GM20431 (cell line): ENCODE measurements around the gene RBM6.

Source experiments
- in situ Hi-C: fragments of 300-500 bp; cut with MseI, MboI; formaldehyde crosslinking; loops from one replicate; pipeline ENCODE4 v1.15.0; 2020; ENCODE audit warnings: low sequenced_read_pairs; ENCODE audit not compliant: unreplicated experiment

RBM6 gene

DNA sequence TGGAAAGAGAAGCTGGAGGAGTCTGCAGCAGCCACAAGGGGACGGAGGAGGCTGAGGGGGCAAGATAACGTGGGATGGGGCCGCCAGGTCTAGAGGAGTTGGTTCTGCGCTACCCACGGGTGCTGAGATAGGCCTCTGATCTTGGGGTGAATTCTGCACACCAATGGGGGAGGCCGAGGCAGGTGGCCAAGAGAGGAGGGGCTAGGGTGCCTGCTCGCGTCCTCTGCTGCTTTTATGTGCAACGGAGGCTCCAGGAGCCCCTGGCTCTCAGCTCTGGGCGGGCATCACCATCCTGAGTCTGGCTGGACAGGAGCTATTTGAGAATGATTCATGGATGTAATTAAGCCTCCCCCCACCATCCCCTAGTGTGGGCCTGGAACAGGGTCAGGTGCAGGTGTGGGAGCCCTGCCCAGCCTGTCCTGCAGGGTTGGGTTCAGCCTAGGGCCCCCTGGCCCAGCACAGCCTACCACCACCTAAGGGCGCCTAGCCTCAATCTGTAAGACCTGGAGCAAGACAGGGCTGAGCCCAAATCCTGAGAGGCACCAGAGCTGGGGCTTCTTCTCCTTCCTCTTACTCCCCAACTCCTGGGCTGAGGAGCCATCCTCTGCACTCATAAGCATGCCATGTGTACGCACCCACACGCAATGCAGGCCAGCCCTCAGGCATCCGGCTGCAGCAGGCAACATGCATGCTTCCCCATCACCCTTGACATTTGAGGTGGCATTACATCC, 182.9 kb downstream of the RBM6 start:
- in situ Hi-C loops: no loop called here

DNA sequence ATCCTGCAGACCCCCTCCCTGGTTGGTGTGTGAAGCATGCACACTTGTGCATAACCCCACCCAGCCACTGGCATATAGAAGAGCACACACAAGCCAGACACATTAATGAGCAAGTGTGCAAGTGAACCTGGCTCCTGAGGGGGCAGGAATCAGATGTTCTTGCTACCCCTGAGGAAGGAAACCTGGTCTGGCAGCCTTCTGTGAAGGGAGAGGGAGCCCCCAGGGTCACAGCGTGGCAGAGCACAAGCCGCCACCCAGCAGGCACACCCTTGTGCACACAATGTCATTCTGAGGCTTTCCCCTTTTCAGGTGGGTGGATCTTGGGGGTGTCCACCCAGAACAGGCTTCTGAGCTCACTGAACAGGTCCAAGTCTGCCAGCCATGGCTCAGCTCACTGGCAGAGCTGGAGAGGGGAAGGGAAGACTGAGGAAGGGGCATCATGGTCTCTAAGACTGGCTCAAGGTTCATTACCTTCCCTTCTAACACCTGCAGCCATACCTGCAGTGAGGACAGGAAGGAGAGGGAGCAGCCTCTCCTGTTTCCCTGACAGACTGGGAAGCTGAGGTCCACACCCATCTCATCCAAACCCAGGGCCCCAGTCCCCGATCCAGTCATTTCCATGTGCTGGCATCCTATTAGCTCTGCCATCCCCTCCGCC, 183.6 kb downstream of the RBM6 start:
- in situ Hi-C loops: no loop called here

DNA sequence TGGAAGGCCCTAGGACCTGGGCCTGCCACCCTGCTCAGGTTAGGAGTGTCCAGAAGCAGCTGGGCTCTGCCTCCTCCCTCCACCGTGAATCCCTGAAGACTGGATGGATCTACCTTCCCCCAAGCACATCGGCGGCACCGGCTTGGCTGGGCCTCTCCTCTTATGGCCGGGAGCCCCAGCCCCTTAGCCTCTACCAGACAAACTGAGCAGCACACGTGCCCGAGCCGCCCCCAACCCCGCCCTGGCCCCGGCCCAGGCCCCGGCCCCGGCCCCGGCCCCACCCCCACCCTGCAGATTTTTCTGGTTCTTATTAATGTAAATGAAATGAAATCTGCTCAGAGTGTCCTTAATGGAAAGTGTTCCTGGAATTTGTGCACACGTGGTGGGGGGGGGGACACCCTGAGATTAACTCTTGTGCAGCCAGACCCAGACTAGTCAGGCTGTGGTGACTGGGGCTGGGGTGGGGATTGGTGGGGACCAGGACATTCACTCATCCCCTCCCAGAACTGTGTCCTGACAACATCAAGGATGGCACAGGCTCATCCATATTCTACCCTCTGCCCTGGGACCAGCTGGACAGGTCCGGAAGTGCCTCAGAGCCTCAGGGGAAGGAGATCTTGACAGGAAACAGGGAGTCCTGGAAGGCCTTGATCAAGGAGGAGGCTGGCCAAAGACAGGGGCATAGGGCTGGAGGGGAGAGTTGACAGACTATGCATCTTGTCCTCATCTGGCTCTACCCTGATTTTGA, 184.3 kb downstream of the RBM6 start:
- in situ Hi-C loops: no loop called here

DNA sequence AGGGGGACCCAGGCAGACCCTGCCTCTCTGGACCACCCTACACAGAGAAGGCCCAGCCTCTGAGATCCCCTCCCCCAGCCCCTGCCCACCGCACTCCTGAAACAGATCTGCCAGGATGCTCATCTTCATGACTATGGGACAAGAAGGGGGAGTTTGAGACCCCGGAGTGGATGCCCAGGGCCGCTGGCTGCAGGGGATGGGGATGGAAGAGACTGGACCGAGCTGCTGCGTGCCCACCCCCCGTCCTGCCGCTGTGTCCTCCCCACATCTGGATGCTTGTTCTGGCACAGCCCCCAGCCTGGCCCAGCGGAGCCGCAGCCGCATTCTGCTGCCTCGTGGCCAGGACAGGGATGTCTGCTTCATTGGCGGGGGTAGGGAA, 184.8 kb downstream of the RBM6 start:
- in situ Hi-C loops: no loop called here

DNA sequence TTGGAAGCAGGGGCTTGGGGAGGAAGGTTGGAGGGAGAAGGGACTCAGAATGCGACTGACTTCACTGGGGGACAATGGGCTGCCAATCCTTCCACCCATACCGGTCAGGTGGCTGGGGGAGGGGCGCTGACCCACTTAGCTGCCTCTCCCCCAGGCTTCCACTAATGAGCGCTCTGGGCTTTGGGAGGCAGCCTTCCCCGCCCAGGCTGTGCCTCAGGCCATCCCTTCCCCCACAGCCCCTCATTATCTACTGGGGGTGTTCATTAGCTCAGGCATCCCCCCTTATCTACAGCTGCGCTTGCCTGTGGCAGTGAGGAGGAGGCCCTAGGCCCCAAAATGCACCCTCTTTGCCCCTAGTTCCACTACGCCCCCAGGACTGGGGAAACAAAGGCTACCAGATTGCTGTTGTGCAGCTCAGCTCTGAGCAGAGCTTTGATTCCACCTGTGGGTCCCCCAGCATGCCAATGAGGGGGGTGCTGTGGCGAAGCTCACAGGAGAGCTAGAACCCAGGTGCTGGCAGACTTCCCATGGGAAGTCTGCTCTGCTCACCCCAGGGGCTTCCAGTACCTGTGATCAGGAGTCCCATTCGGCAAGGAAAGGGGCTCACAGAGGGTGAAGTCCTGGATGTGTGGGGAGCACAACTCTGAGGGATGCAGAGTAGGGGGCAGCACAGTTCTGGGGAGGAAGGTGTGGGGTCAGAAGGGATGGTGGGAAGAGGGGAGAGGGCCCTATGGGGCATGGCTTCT, 185.8 kb downstream of the RBM6 start:
- in situ Hi-C loops: no loop called here

DNA sequence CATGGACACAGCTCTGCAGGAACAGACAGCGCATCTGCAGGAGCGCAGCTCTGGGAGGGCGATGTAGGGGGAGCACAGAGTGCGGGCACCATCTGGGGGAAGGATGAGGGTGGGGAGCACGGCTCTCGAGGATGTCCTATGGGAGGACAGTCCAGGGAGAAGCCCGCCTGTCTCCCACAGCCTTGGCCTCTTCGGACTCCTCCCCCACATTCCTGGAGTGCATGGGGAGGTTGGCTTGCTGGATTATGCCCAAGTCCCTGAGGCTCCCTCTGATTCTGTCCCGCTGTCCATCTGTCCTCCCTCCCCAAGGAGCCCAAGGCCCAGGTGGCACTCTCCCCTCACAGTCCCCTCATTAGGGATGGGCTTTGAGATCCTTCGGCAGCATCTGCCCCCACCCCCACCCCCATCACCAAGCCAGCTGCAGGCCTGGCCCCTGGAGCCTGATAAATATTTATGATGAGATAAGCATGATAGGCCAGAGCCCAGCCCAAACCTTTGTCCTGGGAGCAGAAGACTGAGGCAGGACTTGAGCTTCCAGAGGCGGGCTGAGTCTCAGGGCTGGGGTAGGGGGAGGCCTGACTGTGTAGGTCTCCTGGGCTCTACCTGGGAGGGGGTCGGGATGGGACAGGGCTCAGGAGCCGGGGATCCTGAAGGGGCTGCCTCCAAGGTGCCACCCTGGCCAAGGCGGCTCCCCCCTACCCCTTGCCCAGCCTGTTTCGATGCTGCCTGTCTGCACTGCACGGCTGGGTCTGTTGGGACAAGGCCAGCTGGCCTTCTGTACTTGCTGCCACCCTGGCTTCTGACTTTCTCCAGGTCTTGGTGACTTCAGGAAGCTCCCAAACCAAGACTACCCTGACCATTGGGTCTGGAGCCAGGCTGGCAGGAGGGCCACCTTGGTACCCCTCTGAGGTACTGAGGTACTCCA, 186.6 kb downstream of the RBM6 start:
- in situ Hi-C loops: no loop called here
